GM18909 (cell line): Measurements from ENCODE around the gene SLC4A3.

Experiments used
- ATAC-seq: cut with Tn5 transposase; IDR thresholded peaks from one replicate; pipeline ENCODE4 v1.9.1; 2021; ENCODE audit warnings: mild to moderate bottlenecking; ENCODE audit not compliant: unreplicated experiment, poor library complexity

The SLC4A3 gene

GRCh38 chr2:219630770-219631405 is 3.5 kb downstream of the SLC4A3 start:
- ATAC-seq = no peak

DNA sequence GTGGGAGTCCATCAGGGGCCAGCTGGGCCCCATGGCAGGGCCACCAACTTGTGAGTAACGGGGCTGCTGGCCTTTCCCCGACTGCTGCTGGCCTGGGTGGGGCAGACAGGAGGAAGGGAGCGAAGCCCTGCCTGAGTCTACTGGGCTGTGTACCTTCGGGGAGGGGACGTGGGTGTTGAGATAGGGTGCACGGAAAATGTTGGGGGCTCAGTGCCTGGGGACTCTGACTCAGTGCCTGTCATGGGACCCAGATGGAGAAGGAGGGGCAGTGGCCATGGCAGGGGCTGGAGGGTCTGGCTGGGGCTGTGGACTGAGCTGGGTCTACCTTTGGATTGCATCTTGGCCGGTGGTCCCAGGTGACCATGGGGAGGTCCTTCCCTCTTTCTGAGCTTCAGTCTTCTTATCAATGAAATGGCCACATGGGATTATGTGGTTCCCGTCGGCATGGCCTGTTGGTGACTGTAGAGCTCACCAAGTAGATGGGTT is 4.0 kb downstream of the SLC4A3 start:
- no peak for ATAC-seq

DNA sequence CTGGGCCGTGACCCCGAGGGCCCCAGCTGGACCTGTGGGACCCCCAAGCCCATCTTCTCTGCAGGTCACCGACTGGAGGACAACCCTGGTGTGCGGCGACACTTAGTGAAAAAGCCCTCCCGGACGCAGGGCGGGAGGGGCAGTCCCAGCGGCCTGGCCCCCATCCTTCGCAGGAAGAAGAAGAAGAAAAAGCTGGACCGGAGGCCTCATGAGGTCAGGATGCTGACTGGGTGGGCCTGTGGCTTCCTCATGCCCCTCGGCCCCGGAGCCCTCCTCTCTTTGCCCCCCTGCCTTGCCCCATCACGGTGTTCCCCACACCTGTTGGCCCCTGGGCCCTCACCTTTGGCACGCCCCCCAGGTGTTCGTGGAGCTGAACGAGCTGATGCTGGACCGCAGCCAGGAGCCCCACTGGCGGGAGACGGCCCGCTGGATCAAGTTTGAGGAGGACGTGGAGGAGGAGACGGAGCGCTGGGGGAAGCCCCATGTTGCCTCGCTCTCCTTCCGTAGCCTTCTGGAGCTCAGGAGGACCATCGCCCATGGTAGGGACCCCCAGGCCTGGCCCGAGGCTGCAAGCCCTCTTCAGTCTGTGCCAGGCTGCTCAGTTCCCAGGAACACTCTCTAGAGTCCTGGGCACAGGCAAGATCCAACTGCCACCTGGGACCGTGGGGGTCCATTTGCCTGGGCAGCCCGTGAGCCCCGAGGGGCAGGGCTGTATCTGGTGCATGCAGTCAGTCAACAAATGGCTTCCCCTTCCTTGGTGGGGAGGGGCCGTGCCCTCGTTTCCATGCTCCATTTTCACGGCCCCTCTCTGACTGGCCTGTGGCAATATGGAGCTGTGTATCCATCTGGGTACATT is 4.7 kb downstream of the SLC4A3 start:
- ATAC-seq = no peak

DNA sequence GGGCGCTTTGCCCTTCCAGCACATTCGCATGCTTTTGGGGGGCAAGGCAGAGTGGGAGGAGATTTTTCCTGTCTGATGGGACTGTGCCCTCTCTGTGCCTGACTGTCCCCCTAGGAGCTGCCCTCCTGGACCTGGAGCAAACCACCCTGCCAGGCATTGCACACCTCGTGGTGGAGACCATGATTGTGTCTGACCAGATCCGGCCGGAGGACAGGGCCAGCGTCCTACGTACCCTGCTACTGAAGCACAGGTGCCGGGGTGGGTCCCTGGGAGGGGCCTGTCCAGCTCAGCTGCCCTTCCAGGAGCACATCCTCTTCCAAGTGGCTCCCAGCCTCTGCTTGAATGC is 5.3 kb downstream of the SLC4A3 start:
- no peak for ATAC-seq

- no peak for ATAC-seq
Measured at GRCh38 chr2:219633276-219634065, 6.0 kb downstream of the SLC4A3 start.

GRCh38 chr2:219634171-219634940 is 6.9 kb downstream of the SLC4A3 start:
- no peak for ATAC-seq

DNA sequence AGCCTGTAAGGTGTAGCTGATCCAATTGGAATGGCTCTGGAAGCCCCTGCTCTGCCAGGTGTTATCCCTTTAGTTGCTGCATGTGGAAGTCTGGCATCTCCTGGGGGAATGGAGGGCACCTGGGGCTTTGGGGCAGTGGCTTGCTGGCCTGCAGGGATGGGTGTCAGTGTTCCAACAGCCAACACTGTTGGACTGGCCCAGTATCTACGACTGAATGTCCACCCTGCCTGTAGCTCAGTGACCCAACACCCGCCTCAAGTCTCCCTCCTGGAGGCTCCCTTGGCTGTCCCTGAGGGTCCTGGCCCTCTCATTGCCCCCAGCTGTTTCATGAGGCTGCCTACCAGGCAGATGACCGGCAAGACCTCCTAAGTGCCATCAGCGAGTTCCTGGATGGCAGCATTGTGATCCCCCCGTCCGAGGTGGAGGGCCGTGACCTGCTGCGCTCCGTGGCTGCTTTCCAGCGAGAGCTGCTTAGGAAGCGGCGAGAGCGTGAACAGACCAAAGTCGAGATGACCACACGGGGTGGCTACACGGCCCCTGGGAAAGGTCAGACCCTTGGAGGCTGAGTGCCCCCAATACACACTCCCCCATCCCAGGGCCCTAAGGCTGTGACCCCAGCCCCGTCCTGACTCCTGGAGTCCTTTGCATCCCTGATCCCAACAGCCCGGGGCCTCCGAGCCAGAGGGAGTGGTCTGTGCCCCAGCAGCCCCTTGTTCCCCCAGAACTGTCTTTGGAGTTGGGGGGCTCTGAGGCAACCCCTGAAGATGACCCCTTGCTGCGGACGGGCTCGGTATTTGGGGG is 7.7 kb downstream of the SLC4A3 start:
- no peak for ATAC-seq

DNA sequence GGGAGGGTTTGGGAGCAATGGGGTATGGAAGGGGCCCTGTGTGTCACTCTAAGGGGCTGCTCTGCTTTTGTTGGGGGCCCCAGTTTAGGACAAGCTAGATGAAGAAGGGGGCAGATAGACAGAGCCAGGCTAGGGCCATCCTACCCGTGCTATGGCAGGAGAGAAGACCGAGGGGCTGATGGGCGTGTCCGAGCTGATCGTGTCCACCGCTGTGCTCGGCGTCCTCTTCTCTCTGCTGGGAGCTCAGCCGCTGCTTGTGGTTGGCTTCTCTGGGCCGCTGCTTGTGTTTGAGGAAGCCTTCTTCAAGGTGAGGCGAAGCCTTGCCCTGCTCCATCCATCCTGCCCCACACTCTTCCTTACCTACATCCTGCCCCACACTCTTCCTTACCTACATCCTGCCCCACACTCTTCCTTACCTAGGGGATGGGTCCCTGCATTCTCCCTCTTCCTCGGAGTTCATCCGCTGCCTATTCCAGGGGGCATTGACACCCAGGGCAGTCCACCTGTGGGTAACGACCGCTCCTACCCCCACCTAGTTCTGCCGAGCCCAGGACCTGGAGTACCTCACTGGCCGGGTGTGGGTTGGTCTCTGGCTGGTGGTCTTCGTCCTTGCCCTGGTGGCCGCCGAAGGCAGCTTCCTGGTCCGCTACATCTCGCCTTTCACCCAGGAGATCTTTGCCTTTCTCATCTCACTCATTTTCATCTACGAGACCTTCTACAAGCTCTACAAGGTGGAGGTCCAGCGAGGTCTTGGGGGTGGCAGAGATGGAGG is 8.9 kb downstream of the SLC4A3 start:
- ATAC-seq = no peak

DNA sequence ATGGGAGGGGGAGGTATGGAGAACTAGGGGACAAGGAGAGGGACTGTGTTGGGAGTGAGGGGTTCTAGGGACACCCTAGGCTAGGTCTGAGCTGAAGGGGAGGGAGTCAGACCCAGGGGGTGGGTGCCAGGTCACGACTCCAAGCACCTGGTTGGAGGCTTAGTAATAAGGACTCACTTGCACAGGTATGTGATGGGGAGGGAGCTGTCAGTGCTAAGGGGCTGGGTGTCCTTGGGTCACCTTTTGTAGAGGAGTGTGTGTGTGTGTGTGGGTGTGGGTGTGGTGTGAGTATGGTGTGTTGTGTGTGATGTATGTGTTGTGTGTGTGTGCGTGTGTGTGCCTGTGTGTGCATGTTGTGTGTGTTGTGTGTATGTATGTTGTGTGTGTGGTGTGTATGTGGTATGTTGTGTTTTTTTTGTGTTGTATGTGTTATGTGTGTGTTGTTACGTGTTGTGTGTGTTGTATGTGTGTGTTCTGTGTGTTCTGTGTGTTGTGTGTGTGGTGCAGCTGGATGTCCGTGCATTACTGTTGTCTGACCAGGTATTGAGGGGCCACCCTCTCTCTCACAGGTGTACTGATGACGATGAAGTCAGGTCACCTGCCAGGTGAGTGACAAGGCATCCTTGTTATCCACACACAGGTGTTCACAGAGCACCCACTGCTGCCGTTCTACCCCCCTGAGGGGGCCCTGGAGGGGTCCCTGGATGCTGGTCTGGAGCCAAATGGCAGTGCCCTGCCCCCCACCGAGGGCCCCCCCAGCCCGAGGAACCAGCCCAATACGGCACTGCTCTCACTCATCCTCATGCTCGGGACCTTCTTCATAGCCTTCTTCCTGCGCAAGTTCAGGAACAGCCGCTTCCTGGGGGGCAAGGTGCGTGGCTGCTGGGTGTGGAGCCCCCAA is 9.8 kb downstream of the SLC4A3 start:
- ATAC-seq = no peak

GRCh38 chr2:219637842-219638185 is 10.4 kb downstream of the SLC4A3 start:
- ATAC-seq = no peak

- no peak for ATAC-seq
Measured at GRCh38 chr2:219638217-219638947, 11.0 kb downstream of the SLC4A3 start.

DNA sequence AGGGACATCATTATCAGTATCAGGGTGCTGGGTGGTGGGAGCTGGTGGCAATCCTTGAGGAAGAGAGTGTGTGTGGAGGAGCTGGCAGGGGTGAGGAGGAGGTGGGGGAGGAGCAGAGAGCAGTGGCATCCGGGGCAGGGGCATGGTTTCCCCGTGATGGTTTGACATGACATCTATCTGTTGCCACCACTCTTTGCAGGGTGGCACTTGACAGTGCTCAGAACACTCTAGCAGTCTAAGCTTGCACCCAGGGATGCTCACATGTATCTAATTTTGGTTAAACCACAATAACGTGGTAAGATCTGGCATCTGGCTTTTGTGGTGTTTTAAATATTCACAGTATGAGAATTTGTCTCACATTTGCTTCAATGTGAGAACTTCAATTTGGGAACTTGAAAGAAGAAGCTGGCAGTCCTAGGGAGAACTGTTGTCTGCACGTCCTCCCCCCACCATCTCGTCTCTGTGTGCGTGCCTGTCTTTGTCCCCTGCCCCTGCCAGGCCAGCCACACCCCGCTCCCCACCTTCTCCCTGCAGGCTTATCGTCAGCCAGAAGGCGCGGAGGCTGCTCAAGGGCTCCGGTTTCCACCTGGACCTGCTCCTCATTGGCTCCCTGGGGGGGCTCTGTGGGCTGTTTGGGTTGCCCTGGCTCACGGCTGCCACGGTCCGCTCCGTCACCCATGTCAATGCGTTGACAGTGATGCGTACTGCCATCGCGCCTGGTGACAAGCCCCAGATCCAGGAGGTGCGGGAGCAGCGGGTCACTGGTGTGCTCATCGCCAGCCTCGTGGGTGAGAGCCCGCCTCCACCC is 11.7 kb downstream of the SLC4A3 start:
- ATAC-seq = no peak

- ATAC-seq = no peak
Measured at GRCh38 chr2:219641390-219642068, 14.1 kb downstream of the SLC4A3 start.

DNA sequence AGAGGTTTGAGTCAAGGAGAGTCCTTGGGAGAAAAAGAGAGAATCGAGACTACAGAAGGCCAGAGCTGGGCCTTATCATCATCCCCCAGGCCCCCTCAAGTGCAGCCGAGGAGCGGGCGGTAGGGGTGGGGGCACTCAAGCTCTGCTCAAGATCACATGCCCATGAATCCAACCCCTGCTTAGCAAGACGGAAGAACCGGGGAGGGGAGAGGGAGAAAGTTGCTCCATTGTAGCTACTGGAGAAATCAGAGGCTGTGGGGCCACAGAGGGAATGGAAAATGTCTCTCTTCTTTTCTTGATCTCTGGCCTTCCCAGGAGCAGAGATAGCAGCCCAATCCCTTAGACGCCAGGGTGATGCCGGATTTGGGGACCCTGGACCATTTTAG is 14.6 kb downstream of the SLC4A3 start:
- ATAC-seq = no peak

DNA sequence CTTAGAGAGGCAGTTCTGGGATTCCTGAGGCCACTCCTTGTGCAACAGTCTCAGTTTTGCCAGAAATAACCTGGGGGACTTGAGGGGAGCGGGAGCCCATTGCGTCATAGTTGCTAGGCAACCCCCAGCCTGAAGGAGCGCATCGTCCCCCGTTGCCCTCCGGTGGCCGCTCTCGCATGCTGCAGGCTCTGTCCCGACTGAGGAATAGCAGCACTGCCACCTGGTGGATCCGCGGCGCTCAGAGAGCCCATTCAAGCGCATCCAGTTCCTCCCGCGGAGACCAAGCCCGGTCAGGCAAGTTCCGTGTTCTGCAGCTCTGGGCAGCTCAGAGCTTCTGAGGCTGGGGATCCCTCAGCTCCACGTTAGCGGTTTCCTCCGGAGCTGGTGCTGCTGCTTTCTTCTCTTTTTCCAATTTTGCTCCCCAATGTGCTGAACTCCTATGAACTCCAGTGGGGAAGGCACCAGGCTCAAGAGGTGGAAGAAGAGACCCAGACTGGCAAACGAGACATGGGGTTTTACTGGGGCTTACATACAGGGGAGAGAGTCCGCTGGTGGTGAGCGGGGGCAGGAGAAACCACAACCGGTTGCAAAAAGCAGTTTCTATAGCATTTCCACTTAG is 15.1 kb downstream of the SLC4A3 start:
- ATAC-seq = peak; percentile 99

- ATAC-seq = no peak
Measured at GRCh38 chr2:219643084-219643473, 15.6 kb downstream of the SLC4A3 start.
